ENCODE data around the gene FBN2.

FBN2 gene

GRCh38 chr5:128434993-128435392 lies 103.1 kb downstream of the FBN2 start:
- Histone ChIP-seq H3K27ac (no peak overlapping the region), H3K36me3 (no peaks in the 10 kb centered on the region), H3K27me3 (ENCODE audit: insufficient read depth, low read depth, severe bottlenecking) (no peaks in the 10 kb centered on the region), H3K9me3 (ENCODE audit: severe bottlenecking) (no peaks in the 10 kb centered on the region), H3K4me3 (ENCODE audit: low read depth, low read length) (no peak overlapping the region)
- DNase-seq = no peak
- TF ChIP-seq CTCF (IDR thresholded peaks at IDR 0.05; ENCODE audit: low read depth, low read length) = no peak

GRCh38 chr5:128432913-128433440 lies 105.1 kb downstream of the FBN2 start:
- no peak for DNase-seq
- no peak for TF ChIP-seq CTCF (IDR thresholded peaks at IDR 0.05; ENCODE audit: low read depth, low read length)
- no peak overlapping the region for H3K27ac ChIP-seq
- H3K36me3 ChIP-seq = no peaks in the 10 kb centered on the region
- no peaks in the 10 kb centered on the region for H3K9me3 ChIP-seq (ENCODE audit: severe bottlenecking)
- H3K27me3 ChIP-seq (ENCODE audit: insufficient read depth, low read depth, severe bottlenecking) = no peaks in the 10 kb centered on the region
- no peak overlapping the region for H3K4me3 ChIP-seq (ENCODE audit: low read depth, low read length)

GRCh38 chr5:128427921-128428320 lies 110.1 kb downstream of the FBN2 start:
- no peaks in the 10 kb centered on the region for H3K36me3 ChIP-seq

GRCh38 chr5:128426090-128426534 lies 111.9 kb downstream of the FBN2 start:
- TF ChIP-seq CTCF (IDR thresholded peaks at IDR 0.05; ENCODE audit: low read depth, low read length) = no peak
- Histone ChIP-seq H3K4me3 (ENCODE audit: low read depth, low read length) (no peak overlapping the region), H3K9me3 (ENCODE audit: severe bottlenecking) (peaks cover 11% of the 10 kb centered on the region), H3K27me3 (ENCODE audit: insufficient read depth, low read depth, severe bottlenecking) (no peaks in the 10 kb centered on the region), H3K36me3 (no peaks in the 10 kb centered on the region), H3K27ac (no peak overlapping the region)
- no peak for DNase-seq

More at GRCh38 chr5:128427921-128428320, 110.1 kb downstream of the FBN2 start:
- H3K4me3 ChIP-seq (ENCODE audit: low read depth, low read length) = no peak overlapping the region
- no peak overlapping the region for H3K27ac ChIP-seq
- DNase-seq = no peak
- no peaks in the 10 kb centered on the region for H3K27me3 ChIP-seq (ENCODE audit: insufficient read depth, low read depth, severe bottlenecking)
- H3K9me3 ChIP-seq (ENCODE audit: severe bottlenecking) = no peaks in the 10 kb centered on the region
- TF ChIP-seq CTCF (IDR thresholded peaks at IDR 0.05; ENCODE audit: low read depth, low read length) = no peak

GRCh38 chr5:128424646-128425045 lies 113.4 kb downstream of the FBN2 start:
- Histone ChIP-seq H3K9me3 (ENCODE audit: severe bottlenecking) (peaks cover 11% of the 10 kb centered on the region), H3K27me3 (ENCODE audit: insufficient read depth, low read depth, severe bottlenecking) (no peaks in the 10 kb centered on the region), H3K36me3 (no peaks in the 10 kb centered on the region), H3K4me3 (ENCODE audit: low read depth, low read length) (no peak overlapping the region), H3K27ac (no peak overlapping the region)
- DNase-seq = no peak
- no peak for TF ChIP-seq CTCF (IDR thresholded peaks at IDR 0.05; ENCODE audit: low read depth, low read length)

- no peak overlapping the region for H3K27ac ChIP-seq
Observed at GRCh38 chr5:128422612-128423011, 115.4 kb downstream of the FBN2 start.

More at GRCh38 chr5:128422612-128423011, 115.4 kb downstream of the FBN2 start:
- Histone ChIP-seq H3K27me3 (ENCODE audit: insufficient read depth, low read depth, severe bottlenecking) (no peaks in the 10 kb centered on the region), H3K4me3 (ENCODE audit: low read depth, low read length) (no peak overlapping the region), H3K9me3 (ENCODE audit: severe bottlenecking) (peaks cover 11% of the 10 kb centered on the region), H3K36me3 (no peaks in the 10 kb centered on the region)
- TF ChIP-seq CTCF (IDR thresholded peaks at IDR 0.05; ENCODE audit: low read depth, low read length) = no peak
- no peak for DNase-seq

Data from WERI-Rb-1 (cell line).